Occipital lobe (tissue), 2 donors: Measurements from ENCODE around the gene TDO2. TPM values are rescaled to one million over a fixed set of nuclear protein-coding genes. Genes with fewer than 3 reads are reported as not detected.

Experiments used
- DNase-seq: peaks from one replicate; lab custom pipeline; 2025; lab: John Stamatoyannopoulos, UW
- total RNA-seq: library from RNA; depleted of rRNA; stranded (reverse); fragments of >200 nt; gene quantifications from one replicate; pipeline ENCODE4 v1.2.3, GENCODE V29; 2014

The TDO2 gene
- total RNA-seq, 1 donor from 2014 or later: 0.78 TPM

- peak; percentile 70 for DNase-seq
Observed at GRCh38 chr4:155953151-155954117, 49.9 kb downstream of the TDO2 start, which contains the start of gene CTSO. Gene CTSO (minus strand): TSS chr4:155953866. CDS start chr4:155953847, 19 bp downstream.

DNA sequence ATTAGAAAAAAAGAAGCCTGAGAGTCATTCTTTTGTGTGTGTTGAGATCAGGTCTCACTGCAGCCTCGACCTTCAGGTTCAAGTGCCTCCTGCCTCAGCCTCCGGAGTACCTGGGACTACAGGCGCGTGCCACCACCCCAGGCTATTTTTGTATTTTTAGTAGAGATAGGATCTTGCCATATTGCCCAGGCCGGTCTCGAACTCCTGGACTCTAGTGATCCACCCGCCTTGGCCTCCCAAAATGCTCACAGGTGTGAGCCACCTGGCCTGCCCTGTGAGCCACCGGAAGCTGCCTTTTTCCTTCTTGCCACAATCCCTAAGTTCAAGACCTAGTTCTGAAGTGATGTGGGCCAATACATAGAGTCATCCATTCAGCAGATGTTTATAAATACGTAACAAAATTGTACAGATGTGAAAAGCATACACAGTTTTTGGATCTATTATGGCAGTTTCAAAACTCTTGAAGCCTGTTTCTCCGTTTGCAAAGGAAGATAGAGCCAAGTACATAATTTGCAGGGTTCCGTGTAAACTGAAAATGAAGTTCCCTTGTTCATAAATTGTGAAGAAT lies 50.7 kb downstream of the TDO2 start:
- DNase-seq: no peak

DNA sequence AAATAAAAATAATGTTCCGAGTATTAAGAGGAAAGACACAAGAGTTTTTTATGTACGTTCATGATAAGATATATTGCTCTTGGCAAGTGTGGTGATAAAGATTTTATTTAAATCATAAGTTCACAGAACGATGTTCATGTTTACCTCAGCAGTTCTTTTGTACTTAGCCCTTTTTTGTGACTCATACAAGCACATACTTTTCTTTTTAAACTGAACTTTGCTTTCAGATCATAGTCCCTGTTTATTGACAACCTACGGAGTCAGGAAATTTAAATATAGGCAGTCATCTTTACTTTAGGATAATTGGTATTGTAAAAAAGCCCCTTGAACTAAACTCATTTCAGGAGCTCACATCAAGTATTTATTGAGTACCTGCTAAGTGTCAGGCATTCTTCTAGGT lies 51.4 kb downstream of the TDO2 start:
- no peak for DNase-seq

GRCh38 chr4:155956461-155956860 lies 53.0 kb downstream of the TDO2 start:
- no peak for DNase-seq

DNA sequence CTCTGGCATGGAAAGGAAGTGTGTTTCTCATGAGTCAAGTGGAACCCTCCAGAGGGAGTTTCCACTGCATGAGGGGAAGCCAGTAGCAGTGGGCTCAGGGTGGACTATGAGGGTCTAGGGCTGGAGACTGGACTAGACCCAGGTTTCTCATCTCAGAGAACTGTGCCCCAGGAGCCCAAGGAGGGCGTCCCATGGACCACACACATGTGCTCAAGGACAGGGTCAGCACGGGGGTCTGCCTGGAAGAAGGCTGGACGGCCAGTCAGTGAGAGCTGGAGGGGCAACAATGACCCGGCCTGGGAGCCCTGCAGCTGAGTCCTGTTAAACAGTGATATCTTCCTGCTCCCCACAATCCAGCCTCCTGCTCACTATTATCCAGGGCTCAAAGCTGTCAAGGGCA lies 55.9 kb downstream of the TDO2 start:
- no peak for DNase-seq

DNA sequence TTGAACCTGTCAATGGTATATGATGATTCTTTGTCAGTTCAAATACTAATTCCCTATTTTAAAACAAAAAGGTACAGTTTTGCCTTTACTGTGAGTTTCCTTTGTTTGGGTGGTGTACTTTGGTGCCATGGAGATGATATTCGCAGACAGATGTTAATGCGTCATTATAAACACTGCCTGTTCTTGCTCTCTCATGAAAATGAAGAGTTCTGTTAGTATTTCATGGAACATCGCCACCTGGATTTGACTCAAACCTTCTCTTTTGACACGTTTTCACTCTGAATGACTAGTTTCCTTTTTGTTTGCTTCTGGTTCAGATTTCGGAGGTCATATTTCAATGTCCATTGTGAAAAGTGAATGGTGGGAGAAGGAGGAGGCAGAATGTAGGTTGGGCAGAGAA lies 57.0 kb downstream of the TDO2 start:
- DNase-seq: no peak

- no peak for DNase-seq
Observed at GRCh38 chr4:155961575-155961974, 58.1 kb downstream of the TDO2 start.

- no peak for DNase-seq
Observed at GRCh38 chr4:155962767-155963166, 59.3 kb downstream of the TDO2 start.

DNA sequence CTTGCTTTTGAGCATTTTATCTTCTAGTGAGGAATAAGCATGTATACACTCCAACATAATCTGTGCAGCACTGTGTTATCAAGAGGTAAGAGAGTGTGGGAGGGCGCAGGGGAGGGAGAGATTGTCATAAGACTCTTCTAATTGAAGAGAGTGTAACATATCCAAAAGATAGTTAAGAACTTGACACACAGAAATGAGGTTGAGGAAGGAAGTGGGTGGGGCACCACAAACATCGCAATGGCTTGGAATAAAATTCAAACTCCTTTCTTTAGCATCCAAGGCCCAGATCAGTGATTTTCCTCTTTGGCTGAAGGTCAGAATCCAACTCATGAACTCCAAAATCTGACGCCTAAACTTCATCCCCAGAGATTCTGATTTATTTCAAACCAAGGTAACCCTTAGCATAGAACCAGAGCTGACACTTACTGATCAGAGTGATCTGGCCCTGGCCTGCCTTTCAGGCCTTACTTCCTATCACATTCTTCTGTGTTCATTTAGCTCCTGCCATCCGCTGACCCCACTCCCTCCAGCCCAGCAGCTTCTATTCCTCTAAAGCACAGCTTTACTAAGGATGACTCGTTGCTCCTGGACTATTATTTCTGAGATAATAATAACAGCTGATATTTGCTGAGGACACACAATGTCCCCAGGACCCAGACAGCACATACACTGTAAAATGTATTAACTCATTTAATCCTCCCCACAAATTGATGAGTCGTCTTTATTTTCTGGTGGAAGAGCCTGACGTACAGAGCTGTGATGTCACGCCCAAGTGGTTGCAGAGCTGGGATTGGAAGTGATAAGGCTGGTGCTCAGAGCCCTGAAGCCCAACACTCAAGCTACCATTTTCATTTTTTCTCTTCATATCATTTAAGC lies 60.8 kb downstream of the TDO2 start:
- no peak for DNase-seq

DNA sequence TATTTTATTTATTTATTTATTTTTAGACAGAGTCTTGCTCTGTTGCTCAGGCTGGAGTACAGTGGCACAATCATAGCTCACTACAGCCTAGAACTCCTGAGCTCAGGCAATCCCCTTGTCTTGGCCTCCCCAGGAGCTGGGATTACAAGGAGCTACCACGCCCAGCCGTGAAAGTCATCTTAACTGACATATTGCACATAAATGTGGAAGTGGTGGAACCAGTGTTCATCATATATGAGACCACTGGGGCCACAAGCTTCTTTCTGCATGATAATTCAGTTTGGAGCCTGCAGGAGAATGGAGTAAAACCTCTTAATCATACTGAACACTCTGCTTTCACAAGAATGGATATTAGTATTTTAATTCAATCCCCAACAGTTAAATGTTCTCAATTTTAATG lies 62.7 kb downstream of the TDO2 start:
- DNase-seq: no peak

DNA sequence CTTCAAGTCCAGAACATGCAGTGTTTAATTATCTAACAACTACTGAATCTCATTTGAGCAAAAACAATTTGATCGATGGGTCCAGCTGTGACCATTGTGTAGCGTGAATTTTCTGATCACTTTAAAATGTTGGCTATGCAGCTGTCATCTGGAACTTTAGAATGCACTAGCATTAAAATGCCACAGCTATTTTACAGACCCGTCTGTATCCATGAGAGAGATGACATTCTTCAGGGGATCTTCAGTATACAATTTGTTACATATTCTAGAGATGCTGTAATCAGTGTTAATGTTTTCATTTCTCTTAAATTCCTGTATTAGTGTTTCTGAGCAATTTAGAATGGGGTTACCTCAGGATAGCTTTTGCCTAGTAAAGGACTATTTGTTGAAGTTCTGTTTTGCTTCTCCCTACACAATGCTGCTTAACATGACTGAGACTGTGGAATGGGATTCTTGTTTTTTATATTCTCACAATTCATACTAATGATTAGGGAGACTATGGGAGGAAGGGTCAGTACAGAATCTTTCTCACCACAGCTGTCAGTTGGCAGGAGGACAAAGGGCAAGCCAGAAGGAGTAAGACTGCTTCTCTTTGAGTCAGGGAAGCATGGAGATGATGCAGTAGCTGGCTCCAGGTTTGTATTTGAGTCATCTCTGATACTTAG lies 63.4 kb downstream of the TDO2 start:
- DNase-seq: no peak

Other genes starting within 250 kb of the TDO2 start
- 136 TPM for gene GUCY1A1, start 236.8 kb upstream of the TDO2 start, total RNA-seq
- 60.8 TPM for gene GUCY1B1, start 144.7 kb upstream of the TDO2 start, total RNA-seq
- gene ASIC5, start 37.4 kb upstream of the TDO2 start, total RNA-seq: not detected
- gene CTSO, start 50.2 kb downstream of the TDO2 start, total RNA-seq: 8.7 TPM